Endothelial cell of umbilical vein (primary cell): ENCODE measurements around the gene KLF5. TPM values are rescaled to one million over a fixed set of nuclear protein-coding genes. Genes with fewer than 3 reads are reported as not detected.

Experiments used
- BruUV-seq: library from RNA; stranded (reverse); fragments of 400-500 nt; replicated peaks from 2 replicates; lab custom pipeline; 2021; lab: Mats Ljungman, UMichigan
- CTCF ChIA-PET: fragments of 300-600, 350-600 bp; sonication (Branson Sonifier 250); formaldehyde crosslinking; loops from one replicate; lab custom pipeline; 2021; ENCODE audit warnings: antibody characterized with exemption, inconsistent platforms; lab: Charles Lee
- POLR2A ChIA-PET: fragments of 300-600, 350-600 bp; sonication (Branson Sonifier 250); formaldehyde crosslinking; loops from one replicate; lab custom pipeline; 2021; ENCODE audit warnings: antibody characterized with exemption, inconsistent platforms; lab: Charles Lee
- DNase-seq: peaks from one replicate; pipeline ENCODE4 v3.0.0-alpha.2; 2011; ENCODE audit warnings: low read depth, low spot score
- FAIRE-seq: peaks from 2 replicates; lab custom pipeline; 2011; peaks lifted over from hg19 to GRCh38; lab: Jason Lieb, UNC
- H2AFZ ChIP-seq: 2 replicates; pipeline ENCODE4 v1.6.0; 2012; ENCODE audit warnings: low read depth, low read length, control low read depth, inconsistent platforms
- H3K27ac ChIP-seq: 2 replicates; pipeline ENCODE4 v1.5.1; 2011; ENCODE audit warnings: low read depth, mild to moderate bottlenecking, control low read depth, low read length, moderate library complexity; ENCODE audit not compliant: insufficient read depth
- H3K27me3 ChIP-seq, 2 experiments: 2 replicates each; pipeline versions ENCODE4 v1.6.0 to v1.6.1; 2011; ENCODE audit warnings: low read length in 2 of 2, mixed read lengths in 1 of 2; ENCODE audit not compliant: control insufficient read depth in 2 of 2, insufficient read depth in 2 of 2
- H3K36me3 ChIP-seq, 2 experiments: 2 replicates in 1 of 2; 3 replicates in 1 of 2; pipeline ENCODE4 v1.5.1; 2011; ENCODE audit warnings: low read length in 2 of 2, mild to moderate bottlenecking in 1 of 2, moderate library complexity in 1 of 2; ENCODE audit not compliant: control insufficient read depth in 2 of 2, insufficient read depth in 2 of 2; ENCODE audit errors: extremely low read depth in 1 of 2
- H3K4me1 ChIP-seq: 3 replicates; pipeline ENCODE4 v1.5.1; 2011; ENCODE audit warnings: mild to moderate bottlenecking, low read length; ENCODE audit not compliant: control insufficient read depth, insufficient read depth; ENCODE audit errors: extremely low read depth
- H3K4me2 ChIP-seq: 2 replicates; pipeline ENCODE4 v1.6.1; 2011; ENCODE audit warnings: low read length, control low read depth, mixed read lengths; ENCODE audit not compliant: insufficient read depth
- H3K4me3 ChIP-seq, 3 experiments: fragments of 200-600 bp in 1 of 3; sonication (generic), shearing (Covaris generic) in 1 of 3; replicated peaks in 1 of 3; 2 replicates each; pipeline ENCODE4 v1.5.1; 2011 to 2016; ENCODE audit warnings: control low read depth in 3 of 3, low read length in 3 of 3, mild to moderate bottlenecking in 2 of 3, inconsistent platforms in 1 of 3, low read depth in 1 of 3, moderate library complexity in 1 of 3; ENCODE audit not compliant: insufficient read depth in 1 of 3
- H3K79me2 ChIP-seq: 2 replicates; pipeline ENCODE4 v1.6.0; 2012; ENCODE audit warnings: low read length, inconsistent platforms; ENCODE audit not compliant: control insufficient read depth, insufficient read depth
- H3K9ac ChIP-seq: replicated peaks from 2 replicates; pipeline ENCODE3; 2011; ENCODE audit warnings: low read length, control low read depth; ENCODE audit not compliant: insufficient read depth; ENCODE audit errors: extremely low read depth
- H3K9me1 ChIP-seq: replicated peaks from 3 replicates; pipeline ENCODE4 v1.6.0; 2011; ENCODE audit warnings: mild to moderate bottlenecking, low read length; ENCODE audit not compliant: control insufficient read depth, insufficient read depth; ENCODE audit errors: extremely low read depth
- H3K9me3 ChIP-seq: replicated peaks from 2 replicates; pipeline ENCODE4 v1.5.1; 2012; ENCODE audit warnings: low read length, inconsistent platforms; ENCODE audit not compliant: control insufficient read depth, insufficient read depth
- H4K20me1 ChIP-seq: replicated peaks from 2 replicates; pipeline ENCODE3; 2011; ENCODE audit warnings: mild to moderate bottlenecking, low read length; ENCODE audit not compliant: control insufficient read depth, insufficient read depth; ENCODE audit errors: extremely low read depth
- EZH2 ChIP-seq: IDR thresholded peaks from 2 replicates; pipeline ENCODE4 v1.6.1; 2012; ENCODE audit warnings: borderline replicate concordance, low read depth, mild to moderate bottlenecking, moderate library complexity, low read length, inconsistent platforms; ENCODE audit not compliant: severe bottlenecking
- FOS ChIP-seq: IDR thresholded peaks from 2 replicates; pipeline ENCODE4 v1.6.1; 2011; ENCODE audit warnings: mild to moderate bottlenecking, low read length, moderate library complexity, borderline replicate concordance; ENCODE audit not compliant: insufficient read depth
- MYC ChIP-seq: IDR thresholded peaks from one replicate; pipeline ENCODE4 v1.6.1; 2011; ENCODE audit warnings: mild to moderate bottlenecking, low read depth, low read length
- POLR2A ChIP-seq: IDR thresholded peaks from 2 replicates; pipeline ENCODE4 v1.6.1; 2012; ENCODE audit warnings: low read depth, mild to moderate bottlenecking, control low read depth, low read length
- POLR2AphosphoS5 ChIP-seq: IDR thresholded peaks from 2 replicates; pipeline ENCODE4 v1.6.1; 2012; ENCODE audit warnings: low read depth, mild to moderate bottlenecking, control low read depth, low read length, moderate library complexity; ENCODE audit not compliant: insufficient read depth
- dilution Hi-C: fragments of 300-500 bp; cut with MboI; formaldehyde crosslinking; loops from one replicate; pipeline ENCODE4 v1.15.0; 2019; ENCODE audit warnings: low sequenced_read_pairs; ENCODE audit not compliant: extremely low pct_ligation_motif_present
- intact Hi-C: fragments of 100-400 bp; cut with micrococcal nuclease; formaldehyde crosslinking; loops from one replicate; pipeline ENCODE4 v1.10.0; 2022
- polyA plus RNA-seq, 4 experiments: library from polyadenylated mRNA; depleted of rRNA in 3 of 4; stranded (reverse) in 3 of 4; unstranded in 1 of 4; fragments of >200 nt; gene quantifications; 2 replicates each; pipeline versions ENCODE4 v1.2.1 to v1.2.3, GENCODE V29; 2011 to 2012; ENCODE audit warnings: missing spikeins in 1 of 4
- total RNA-seq: library from RNA; stranded (reverse); gene quantifications from 2 replicates; pipeline ENCODE4 v1.2.3, GENCODE V29; 2021
- TF ChIP-seq, protein P1 (sequence below): IDR thresholded peaks from 2 replicates; pipeline ENCODE4 v1.6.1; 2011; ENCODE audit not compliant: insufficient read depth, insufficient read length
- TF ChIP-seq, protein P2 (sequence below), 2 donors: IDR thresholded peaks; 1 replicate in 1 of 2; 2 replicates in 1 of 2; pipeline ENCODE4 v1.5.1; 2011; ENCODE audit warnings: low read length in 2 of 2, mild to moderate bottlenecking in 2 of 2, moderate library complexity in 2 of 2, control low read depth in 1 of 2, inconsistent platforms in 1 of 2, low read depth in 1 of 2; ENCODE audit not compliant: insufficient read depth in 1 of 2; ENCODE audit errors: extremely low read depth in 1 of 2

The KLF5 gene
- total and polyA plus RNA-seq, 2 donors (not counting 3 experiments of a cell fraction or from before 2014, with no cell fraction given) = 1.7 to 4.0 TPM

DNA sequence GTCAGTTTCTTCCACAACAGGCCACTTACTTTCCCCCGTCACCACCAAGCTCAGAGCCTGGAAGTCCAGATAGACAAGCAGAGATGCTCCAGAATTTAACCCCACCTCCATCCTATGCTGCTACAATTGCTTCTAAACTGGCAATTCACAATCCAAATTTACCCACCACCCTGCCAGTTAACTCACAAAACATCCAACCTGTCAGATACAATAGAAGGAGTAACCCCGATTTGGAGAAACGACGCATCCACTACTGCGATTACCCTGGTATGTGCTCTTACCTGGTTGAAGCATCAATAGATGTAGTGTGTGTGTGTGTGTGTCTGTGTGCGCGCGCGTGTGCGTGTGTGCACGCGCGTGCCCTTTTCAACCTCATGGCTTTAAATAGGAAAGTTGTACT is 3.7 kb downstream of the KLF5 start:
- no peaks in the 10 kb centered on the region for H3K27me3 ChIP-seq
- H3K4me3 ChIP-seq = no peak overlapping the region
- DNase-seq (no peak), FAIRE-seq (no peak)
- POLR2A ChIA-PET = no interaction called here
- H3K27ac ChIP-seq = no peak overlapping the region
- H3K79me2 ChIP-seq = no peaks in the 10 kb centered on the region
- H3K9me3 ChIP-seq = no peaks in the 10 kb centered on the region
- H3K4me2 ChIP-seq = no peak overlapping the region
- no peaks in the 10 kb centered on the region for H3K9me1 ChIP-seq
- peaks cover 15% of the 10 kb centered on the region for H3K4me1 ChIP-seq
- no peaks in the 10 kb centered on the region for H3K36me3 ChIP-seq
- H3K9ac ChIP-seq = no peak overlapping the region
- no peaks in the 10 kb centered on the region for H4K20me1 ChIP-seq
- TF ChIP-seq FOS (no peak), MYC (no peak), POLR2A (no peak), EZH2 (no peak), POLR2AphosphoS5 (no peak)
- TF ChIP-seq, protein P1, sequence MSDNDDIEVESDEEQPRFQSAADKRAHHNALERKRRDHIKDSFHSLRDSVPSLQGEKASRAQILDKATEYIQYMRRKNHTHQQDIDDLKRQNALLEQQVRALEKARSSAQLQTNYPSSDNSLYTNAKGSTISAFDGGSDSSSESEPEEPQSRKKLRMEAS = no peak
- TF ChIP-seq, protein P2, sequence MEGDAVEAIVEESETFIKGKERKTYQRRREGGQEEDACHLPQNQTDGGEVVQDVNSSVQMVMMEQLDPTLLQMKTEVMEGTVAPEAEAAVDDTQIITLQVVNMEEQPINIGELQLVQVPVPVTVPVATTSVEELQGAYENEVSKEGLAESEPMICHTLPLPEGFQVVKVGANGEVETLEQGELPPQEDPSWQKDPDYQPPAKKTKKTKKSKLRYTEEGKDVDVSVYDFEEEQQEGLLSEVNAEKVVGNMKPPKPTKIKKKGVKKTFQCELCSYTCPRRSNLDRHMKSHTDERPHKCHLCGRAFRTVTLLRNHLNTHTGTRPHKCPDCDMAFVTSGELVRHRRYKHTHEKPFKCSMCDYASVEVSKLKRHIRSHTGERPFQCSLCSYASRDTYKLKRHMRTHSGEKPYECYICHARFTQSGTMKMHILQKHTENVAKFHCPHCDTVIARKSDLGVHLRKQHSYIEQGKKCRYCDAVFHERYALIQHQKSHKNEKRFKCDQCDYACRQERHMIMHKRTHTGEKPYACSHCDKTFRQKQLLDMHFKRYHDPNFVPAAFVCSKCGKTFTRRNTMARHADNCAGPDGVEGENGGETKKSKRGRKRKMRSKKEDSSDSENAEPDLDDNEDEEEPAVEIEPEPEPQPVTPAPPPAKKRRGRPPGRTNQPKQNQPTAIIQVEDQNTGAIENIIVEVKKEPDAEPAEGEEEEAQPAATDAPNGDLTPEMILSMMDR (IDR thresholded peaks at IDR 0.05; ENCODE audit: extremely low read depth in 1 of 2, insufficient read depth in 1 of 2, low read depth in 1 of 2, low read length in 2 of 2) = no peak
- dilution Hi-C loops (no loop called here), intact Hi-C loops (no loop called here)
- CTCF ChIA-PET = interaction anchor here (1.5 kb wide), 1 partner anchor 10 kb away, joined by 5 read pairs; no protein-coding TSS in a partner anchor
- H2AFZ ChIP-seq = no peak overlapping the region
- BruUV-seq = no TSS peak
